ENCODE data around the gene OGFOD2.
A peak's percentile ranks its signal among the peaks of the same experiment; 100 is the strongest.

OGFOD2 gene

DNA sequence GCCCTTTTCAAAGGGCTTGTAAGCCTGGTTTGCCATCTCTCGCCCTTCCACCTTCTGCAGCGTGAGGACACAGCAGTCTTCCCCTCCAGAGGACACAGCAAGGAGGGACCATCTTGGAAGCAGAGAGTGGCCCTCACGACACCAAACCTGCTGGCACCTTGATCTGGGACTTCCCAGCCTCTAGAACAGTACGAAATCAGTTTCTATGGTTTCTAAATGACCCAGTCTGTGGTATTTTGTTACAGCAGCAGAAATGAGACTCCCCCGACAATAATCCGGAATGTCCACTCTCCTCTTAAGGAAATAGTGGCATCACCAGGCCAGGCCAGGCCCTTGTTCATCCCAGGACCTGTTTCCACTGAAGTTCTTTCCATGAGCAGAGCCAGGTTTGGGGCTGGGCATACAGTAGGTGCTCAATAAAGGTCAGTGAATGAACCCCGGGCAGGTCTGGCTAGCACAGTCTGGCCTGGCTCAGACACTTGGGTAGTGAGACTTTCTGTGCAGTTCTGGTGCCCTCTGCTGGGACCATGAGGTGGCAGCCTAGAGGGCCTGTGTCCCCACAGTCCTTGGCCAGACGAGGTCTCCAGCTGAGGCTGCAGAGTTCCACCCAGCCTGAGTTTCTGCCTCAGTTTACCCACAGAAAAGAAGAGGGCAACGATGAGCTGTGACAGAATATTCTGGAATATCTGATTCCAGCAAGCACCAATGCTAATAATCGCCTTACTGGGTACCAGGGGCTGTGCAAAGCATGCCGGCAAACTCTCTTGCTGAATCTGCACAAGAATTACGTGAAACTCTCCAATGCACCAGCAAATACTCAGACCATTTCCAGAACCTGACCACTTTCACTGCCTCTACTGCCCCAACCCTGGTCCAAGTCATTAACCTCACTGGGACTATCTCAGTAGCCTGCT, 22.8 kb upstream of the OGFOD2 start:
- no peak for DNase-seq (ENCODE audit: low spot score)

DNA sequence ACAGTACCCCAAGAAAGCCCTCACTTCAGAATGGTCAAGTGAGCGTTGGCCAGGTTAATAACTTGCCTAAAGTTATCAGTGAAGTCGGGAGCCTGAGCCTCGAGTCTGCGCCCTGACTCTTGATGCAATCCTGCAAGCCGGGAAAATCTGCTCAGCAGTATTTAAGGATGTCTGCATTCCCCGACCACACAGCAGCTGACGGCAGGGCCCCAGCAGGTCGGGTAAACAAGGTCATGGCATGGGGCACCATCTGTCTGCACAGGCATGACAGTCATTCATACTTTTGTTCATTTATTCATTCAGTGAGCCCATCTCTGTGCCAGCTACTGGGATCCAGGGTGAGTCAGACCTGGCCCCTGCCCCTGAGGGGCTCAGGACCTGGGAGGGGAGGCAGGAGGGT, 19.9 kb upstream of the OGFOD2 start:
- DNase-seq (ENCODE audit: low spot score): no peak

- no peak for DNase-seq (ENCODE audit: low spot score)
Measured at GRCh38 chr12:122956035-122956434, 19.0 kb upstream of the OGFOD2 start.

- DNase-seq (ENCODE audit: low spot score): no peak
Measured at GRCh38 chr12:122958198-122958888, 16.7 kb upstream of the OGFOD2 start.

DNA sequence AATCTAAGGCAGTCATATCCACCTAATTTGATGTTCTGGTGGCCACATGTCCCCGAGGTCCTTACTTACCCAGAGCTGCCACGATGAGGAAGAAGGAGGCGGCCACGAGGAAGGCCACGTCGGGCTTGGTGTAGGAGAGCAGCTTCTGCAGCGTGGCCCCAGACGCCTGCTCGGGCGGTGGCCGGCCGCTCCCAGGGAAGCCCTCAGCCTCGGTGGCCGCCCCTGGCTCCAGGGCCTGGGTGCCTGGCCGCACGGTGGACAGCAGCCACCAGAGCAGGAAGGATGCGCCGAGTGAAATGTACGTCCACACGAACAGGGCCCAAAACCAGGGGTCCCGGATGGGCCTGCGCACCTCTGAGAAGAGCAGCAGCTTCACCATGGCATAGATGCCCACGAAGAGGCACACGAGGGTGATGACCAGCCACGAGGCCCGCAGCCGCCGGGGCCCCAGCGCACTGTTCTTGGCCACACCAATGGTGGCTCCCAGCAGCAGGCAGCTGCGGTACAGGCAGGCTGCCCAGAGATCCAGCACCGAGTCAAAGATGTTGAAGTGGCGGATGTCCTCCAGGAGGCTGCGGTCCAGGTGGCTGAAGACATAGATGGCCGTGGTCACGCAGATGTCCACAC, 15.4 kb upstream of the OGFOD2 start:
- DNase-seq (ENCODE audit: low spot score): no peak

DNA sequence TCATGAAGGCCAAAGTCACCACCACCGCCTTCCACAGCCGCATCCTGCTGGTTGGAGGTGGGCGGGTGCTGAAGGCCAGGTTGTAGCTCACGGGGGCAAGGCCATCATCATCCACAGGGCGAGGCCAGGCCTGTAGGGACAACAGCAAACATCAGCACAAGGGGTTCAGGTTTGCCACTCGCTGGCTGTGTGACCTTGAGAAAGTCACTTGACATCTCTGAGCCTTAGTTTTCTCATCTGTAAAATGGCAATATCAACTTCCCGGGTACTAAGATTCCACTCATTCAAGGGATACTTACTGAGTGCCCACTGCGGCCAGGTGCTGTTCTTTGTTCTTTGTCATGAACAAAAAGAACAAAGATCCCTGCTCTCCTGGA, 14.9 kb upstream of the OGFOD2 start:
- DNase-seq (ENCODE audit: low spot score): no peak

DNA sequence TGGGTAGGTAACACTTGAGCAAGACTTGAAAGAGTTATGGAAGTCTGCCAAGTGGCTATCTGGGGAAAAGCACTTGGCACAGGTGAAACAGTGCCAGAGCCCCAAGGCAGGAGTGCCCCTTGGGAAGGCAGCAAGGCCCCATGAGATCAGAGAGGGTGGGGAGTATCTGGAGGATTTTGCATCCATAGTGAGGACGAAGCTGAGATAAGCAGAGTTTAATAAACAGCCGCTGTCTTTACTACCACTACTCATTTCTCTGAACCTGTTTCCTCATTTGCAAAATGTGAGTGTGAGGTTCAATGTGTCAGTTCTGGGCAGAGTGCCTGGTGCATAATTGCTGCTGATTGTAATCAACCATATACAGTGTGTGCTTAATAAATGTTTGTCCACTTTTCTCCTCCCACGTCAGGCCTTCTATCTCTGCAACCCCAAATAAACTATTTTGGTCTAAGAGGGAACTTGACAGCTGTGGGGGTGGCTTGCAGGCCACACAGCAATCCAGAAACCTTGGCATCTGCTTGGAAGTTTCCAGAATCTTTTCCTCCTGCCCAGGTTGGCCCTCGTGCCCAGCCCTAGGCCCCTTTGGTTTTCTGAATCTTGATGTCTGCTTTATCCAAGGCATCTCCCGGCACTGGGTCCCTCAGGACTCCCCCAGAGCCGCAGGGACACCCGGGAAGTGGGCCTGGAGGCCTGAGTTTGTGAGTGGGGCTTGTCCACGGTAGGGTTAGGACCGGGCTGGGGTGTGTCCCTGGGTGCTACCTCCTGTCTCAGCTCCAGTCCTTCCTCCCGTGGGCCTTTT, 13.3 kb upstream of the OGFOD2 start:
- DNase-seq (ENCODE audit: low spot score): no peak

DNA sequence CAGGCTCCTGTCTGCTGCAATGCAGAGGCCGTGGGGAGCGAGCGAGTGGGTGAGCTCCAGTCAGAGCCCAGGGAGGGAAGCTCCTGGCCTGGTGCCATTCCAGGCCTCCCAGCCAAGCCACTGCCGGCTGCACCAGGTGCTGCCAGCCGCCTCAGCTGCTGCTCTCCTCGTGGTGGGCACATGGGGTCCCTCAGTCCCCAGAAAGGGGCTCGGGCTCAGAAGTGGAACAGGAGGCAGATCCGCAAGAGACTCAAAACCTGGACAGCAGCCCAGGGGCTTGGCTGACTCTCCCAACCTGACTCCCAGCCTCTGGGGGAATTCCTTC, 11.1 kb upstream of the OGFOD2 start:
- DNase-seq (ENCODE audit: low spot score): no peak

DNA sequence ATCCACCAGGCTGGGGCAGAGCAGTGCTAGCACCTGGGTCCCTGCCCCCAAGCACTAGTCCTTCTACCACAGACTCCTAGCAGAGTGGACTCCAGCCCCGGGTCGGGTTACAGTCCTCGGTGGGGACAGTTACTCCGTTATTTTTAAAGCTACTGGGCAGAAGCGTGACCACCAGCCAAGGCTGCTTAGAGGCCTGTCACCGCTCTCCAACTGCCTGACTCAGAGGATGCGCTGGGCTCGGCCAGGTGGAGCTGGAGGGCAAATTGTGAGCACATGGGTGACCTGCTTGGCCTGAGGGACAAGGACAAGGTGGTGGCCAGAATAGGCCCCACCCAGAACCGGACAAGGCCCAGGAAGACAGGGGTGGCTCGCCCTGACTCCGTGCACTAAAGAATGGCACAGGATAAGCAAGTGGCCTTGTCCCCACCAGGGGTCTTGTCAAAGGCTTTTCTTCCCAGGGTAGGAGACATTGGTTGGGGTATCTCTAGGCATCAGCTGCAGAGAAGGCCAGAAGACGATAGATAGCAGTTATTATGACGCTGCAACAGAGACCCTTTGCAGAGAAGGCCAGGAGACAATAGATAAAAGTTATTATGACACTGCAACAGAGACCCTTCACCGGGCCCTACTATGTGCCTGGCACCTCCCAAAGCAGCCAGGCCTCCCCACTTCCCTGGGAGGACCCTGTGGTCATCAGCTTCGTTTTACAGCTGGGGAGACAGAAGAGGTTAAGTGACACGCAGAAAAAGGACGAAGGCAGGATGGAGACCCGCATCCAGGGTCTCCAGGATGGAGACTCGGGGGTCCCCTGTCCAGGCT, 10.4 kb upstream of the OGFOD2 start:
- DNase-seq (ENCODE audit: low spot score): no peak

GRCh38 chr12:122965321-122965751, 9.7 kb upstream of the OGFOD2 start:
- DNase-seq (ENCODE audit: low spot score): no peak

DNA sequence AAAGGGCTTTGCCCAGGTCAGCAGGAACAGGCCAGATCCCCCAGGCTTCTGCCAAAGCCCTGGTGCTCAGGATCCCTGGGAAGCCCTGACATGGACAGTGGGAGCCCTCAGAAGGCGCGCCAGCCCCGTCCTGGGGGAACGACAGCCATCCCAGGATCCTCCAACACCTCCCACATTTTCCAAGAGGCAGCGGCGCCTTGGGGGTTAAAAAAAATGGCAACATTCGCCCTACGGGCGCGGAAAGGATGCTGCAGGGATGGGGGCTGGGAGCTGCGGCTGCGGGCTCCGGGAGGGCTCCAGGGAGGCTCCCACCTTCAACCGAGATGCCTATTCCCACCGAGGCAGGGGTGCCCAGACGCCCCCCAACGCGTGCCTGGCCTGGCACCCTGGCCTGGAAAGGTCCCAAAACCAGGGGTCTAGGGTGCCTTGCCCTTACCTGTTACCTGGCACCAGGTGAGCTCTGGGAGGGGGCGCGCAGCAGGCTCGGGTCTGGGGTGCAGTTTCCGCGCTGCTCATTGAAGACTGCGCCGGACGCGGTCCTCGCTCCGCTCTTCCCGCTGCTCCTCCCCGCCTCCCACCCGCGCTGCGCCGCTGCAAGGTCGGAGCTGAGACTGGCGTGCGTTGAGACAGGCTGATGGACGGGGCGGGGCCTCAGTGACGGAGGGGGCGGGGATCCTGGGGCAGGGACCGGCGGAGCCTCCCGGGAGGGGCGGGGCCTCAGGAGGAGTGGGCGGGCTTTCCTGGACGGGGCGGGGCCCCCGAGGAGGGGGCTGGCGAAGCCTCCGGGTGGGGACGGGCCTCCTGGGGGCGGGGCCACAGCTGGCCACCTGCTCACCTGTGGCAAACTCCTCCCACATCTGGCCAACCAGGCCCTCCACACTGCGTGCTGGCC, 8.9 kb upstream of the OGFOD2 start, which contains the start of gene ABCB9:
Gene ABCB9 (minus strand): TSS at position 613 of the 892 bp plus-strand sequence. CDS start 6,228 bp downstream, outside the sequence.
- peak; percentile 88 for DNase-seq (ENCODE audit: low spot score)

- DNase-seq (ENCODE audit: low spot score): no peak
Measured at GRCh38 chr12:122966743-122967550, 8.1 kb upstream of the OGFOD2 start.

DNA sequence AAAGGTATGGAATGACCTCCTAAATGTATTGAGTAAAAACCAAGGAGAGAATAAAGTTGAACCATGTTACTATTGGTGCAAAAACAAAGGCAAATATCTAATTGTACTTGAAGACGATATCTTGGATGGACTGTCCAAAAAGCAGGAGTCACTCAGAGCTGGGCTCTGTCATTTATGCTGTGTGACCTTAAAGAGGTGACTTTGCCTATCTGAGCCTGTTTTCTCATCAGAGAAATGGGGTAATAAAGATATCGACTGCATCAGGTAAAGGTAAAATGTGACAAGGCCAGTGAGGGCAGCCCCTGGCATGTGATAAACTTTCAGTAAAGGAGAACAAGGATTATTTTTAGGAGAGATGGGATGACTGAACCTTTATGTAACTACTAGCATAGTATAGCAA, 6.9 kb upstream of the OGFOD2 start:
- no peak for DNase-seq (ENCODE audit: low spot score)

- no peak for DNase-seq (ENCODE audit: low spot score)
Measured at GRCh38 chr12:122969676-122970075, 5.4 kb upstream of the OGFOD2 start.

- DNase-seq (ENCODE audit: low spot score): peak; percentile 99
Measured at GRCh38 chr12:122974274-122974891, 661 bp upstream of the OGFOD2 start.

DNA sequence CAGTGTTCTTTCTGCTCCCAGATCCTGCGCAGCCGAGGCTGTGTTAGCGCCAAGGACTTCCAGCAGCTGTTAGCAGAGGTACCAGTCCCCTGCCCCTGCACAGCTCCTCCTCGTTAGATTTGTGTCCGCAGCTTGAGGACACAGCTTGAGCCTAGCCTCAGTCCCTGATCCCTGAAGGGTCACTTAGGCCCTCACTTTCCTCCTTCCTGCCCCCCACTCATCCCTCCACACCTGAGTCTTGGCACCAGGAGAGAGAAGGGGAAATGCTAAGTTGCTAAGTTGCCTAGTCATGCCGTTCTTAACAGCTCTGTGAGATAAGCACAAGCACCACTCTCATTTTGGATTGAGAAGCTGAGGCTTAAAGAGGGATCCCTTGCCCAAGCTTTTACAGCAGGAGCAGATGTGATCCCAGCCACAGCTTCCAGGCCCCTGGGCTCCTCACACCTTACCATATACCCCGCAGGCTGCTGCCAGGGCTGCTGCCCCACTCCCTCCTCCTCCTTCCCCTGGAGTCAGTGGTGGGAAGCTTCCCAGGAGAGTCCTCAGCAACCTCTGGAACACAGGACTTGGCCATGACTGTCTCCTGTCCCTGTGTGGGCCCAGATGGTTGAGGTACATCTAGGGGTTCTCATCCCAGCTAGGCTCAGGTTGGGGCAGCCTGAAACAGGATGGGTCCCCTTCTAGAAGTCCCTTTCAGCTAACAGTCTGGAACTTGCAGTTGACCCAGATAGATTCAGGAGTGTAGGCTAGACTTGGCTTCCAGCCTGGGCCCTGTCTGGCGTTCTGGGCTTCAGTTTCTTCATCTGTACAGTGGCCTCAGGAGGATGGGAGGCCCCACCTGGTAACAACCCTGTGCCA, 975 bp downstream of the OGFOD2 start:
- DNase-seq (ENCODE audit: low spot score): no peak

DNA sequence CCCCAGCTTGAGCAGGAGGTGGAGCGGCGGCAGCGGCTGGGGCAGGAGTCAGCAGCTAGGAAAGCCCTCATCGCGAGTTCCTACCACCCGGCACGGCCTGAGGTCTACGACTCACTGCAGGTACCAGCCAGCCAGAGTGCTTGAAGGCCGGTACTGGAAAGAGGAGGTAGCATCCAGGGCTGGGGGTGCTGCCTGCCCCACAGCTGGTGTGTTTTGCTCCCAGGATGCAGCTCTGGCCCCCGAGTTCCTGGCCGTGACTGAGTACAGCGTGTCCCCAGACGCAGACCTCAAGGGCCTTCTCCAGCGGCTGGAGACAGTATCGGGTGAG, 1.6 kb downstream of the OGFOD2 start:
- no peak for DNase-seq (ENCODE audit: low spot score)

- no peak for DNase-seq (ENCODE audit: low spot score)
Measured at GRCh38 chr12:122977153-122977552, 2.1 kb downstream of the OGFOD2 start.
